Measurements from ENCODE around the gene CPSF7. TPM values are rescaled to one million over a fixed set of nuclear protein-coding genes. Genes with fewer than 3 reads are reported as not detected.

The CPSF7 gene
- total RNA-seq, 1 experiment from 2014 or later = 87.0 TPM

GRCh38 chr11:61425367-61426131 is 4.2 kb downstream of the CPSF7 start:
- H3K4me3 ChIP-seq = no peak overlapping the region
- peaks cover 64% of the 10 kb centered on the region for H4K20me1 ChIP-seq (ENCODE audit: insufficient read depth)
- no peak overlapping the region for H3K27ac ChIP-seq
- TF ChIP-seq EZH2 (IDR thresholded peaks at IDR 0.05; ENCODE audit: low read depth) = no peak
- no peak for TF ChIP-seq CTCF (conservative IDR thresholded peaks at IDR 0.05)
- H2AFZ ChIP-seq = no peak overlapping the region
- DNase-seq = peak in 1 of 2 experiments; percentile 11
- no peaks in the 10 kb centered on the region for H3K27me3 ChIP-seq (ENCODE audit: insufficient read depth, low read depth)
- CTCF ChIA-PET = no interaction called here
- H3F3A ChIP-seq (ENCODE audit: insufficient read depth, low read depth) = peaks cover 26% of the 10 kb centered on the region; the same call in 1 of the 2 replicates
- H3K4me2 ChIP-seq = no peak overlapping the region
- intact Hi-C loops (cut with micrococcal nuclease; ENCODE audit: unreplicated experiment) = no loop called here
- H3K9me2 ChIP-seq (ENCODE audit: insufficient read depth) = no peaks in the 10 kb centered on the region
- BruUV-seq (replicated peaks) = no TSS peak
- POLR2A ChIA-PET (ENCODE audit: unreplicated experiment) = interaction anchor here (0.7 kb wide), 1 partner anchor 23 kb away, joined by 4 read pairs; no protein-coding TSS in a partner anchor
- no peaks in the 10 kb centered on the region for H3K9me3 ChIP-seq (ENCODE audit: insufficient read depth, low read depth)
- peaks cover 79% of the 10 kb centered on the region for H3K79me2 ChIP-seq (ENCODE audit: low read depth)
- H3K36me3 ChIP-seq (ENCODE audit: low read depth) = peaks cover 70% of the 10 kb centered on the region
- peaks cover 13% of the 10 kb centered on the region for H3K4me1 ChIP-seq (replicated peaks; ENCODE audit: insufficient read depth)

- Histone ChIP-seq H2AFZ (no peak overlapping the region), H3K4me3 (no peak overlapping the region), H3K4me2 (no peak overlapping the region), H4K20me1 (ENCODE audit: insufficient read depth) (peaks cover 71% of the 10 kb centered on the region), H3F3A (ENCODE audit: insufficient read depth, low read depth) (peaks cover 12% of the 10 kb centered on the region; the same call in 1 of the 2 replicates), H3K79me2 (ENCODE audit: low read depth) (peaks cover 62% of the 10 kb centered on the region), H3K36me3 (ENCODE audit: low read depth) (peaks cover 76% of the 10 kb centered on the region), H3K9me2 (ENCODE audit: insufficient read depth) (no peaks in the 10 kb centered on the region), H3K4me1 (replicated peaks; ENCODE audit: insufficient read depth) (no peaks in the 10 kb centered on the region), H3K9me3 (ENCODE audit: insufficient read depth, low read depth) (no peaks in the 10 kb centered on the region), H3K27me3 (ENCODE audit: insufficient read depth, low read depth) (no peaks in the 10 kb centered on the region), H3K27ac (no peak overlapping the region)
- no peak for TF ChIP-seq CTCF (conservative IDR thresholded peaks at IDR 0.05)
- no peak for DNase-seq
- ChIA-PET POLR2A (ENCODE audit: unreplicated experiment) (interaction anchor here (0.7 kb wide), 1 partner anchor 7 kb away, joined by 3 read pairs; the partner anchor contains the start of genes CPSF7 and SDHAF2), CTCF (no interaction called here)
- intact Hi-C loops (cut with micrococcal nuclease; ENCODE audit: unreplicated experiment) = loop anchor here (2.0 kb wide), 1 partner anchor 149 kb away; no protein-coding TSS in a partner anchor
- BruUV-seq (replicated peaks) = no TSS peak
Observed at GRCh38 chr11:61422226-61422625, 7.5 kb downstream of the CPSF7 start.

- no peaks in the 10 kb centered on the region for H3K9me2 ChIP-seq (ENCODE audit: insufficient read depth)
- H3K4me3 ChIP-seq = no peak overlapping the region
- ChIA-PET CTCF (no interaction called here), POLR2A (ENCODE audit: unreplicated experiment) (no interaction called here)
- H4K20me1 ChIP-seq (ENCODE audit: insufficient read depth) = peaks cover 60% of the 10 kb centered on the region
- peak in 1 of 2 experiments; percentile 21 for DNase-seq
- H3F3A ChIP-seq (ENCODE audit: insufficient read depth, low read depth) = peaks cover 13% of the 10 kb centered on the region; the same call in 1 of the 2 replicates
- no peak overlapping the region for H2AFZ ChIP-seq
- H3K36me3 ChIP-seq (ENCODE audit: low read depth) = peaks cover 74% of the 10 kb centered on the region
- intact Hi-C loops (cut with micrococcal nuclease; ENCODE audit: unreplicated experiment) = no loop called here
- no TSS peak for BruUV-seq (replicated peaks)
- H3K4me1 ChIP-seq (replicated peaks; ENCODE audit: insufficient read depth) = no peaks in the 10 kb centered on the region
- peaks cover 29% of the 10 kb centered on the region for H3K79me2 ChIP-seq (ENCODE audit: low read depth)
- TF ChIP-seq EZH2 (IDR thresholded peaks at IDR 0.05; ENCODE audit: low read depth) (no peak), CTCF (conservative IDR thresholded peaks at IDR 0.05) (no peak)
- H3K27ac ChIP-seq = 0 out of 2 replicates have a peak overlapping the region, but pooled peaks have one; percentile 0
- no peak overlapping the region for H3K4me2 ChIP-seq
- H3K27me3 ChIP-seq (ENCODE audit: insufficient read depth, low read depth) = no peaks in the 10 kb centered on the region
- H3K9me3 ChIP-seq (ENCODE audit: insufficient read depth, low read depth) = no peaks in the 10 kb centered on the region
Observed at GRCh38 chr11:61418136-61418535, 11.6 kb downstream of the CPSF7 start.
